IMR-90 (cell line): ENCODE measurements around the gene RASSF5. TPM values are rescaled to one million over a fixed set of nuclear protein-coding genes. Genes with fewer than 3 reads are reported as not detected.

Source experiments
- ATAC-seq: fragments of 200-7000 bp; cut with Tn5 transposase; 2 replicates; pipeline ENCODE4 v1.9.1; 2020; ENCODE audit warnings: low read depth, mild to moderate bottlenecking, moderate library complexity
- BruUV-seq: library from RNA; stranded (reverse); fragments of 400-500 nt; replicated peaks from 2 replicates; lab custom pipeline; 2021; lab: Mats Ljungman, UMichigan
- CTCF ChIA-PET: fragments of 300-600 bp; formaldehyde crosslinking; extraction: SDS; loops from one replicate; lab custom pipeline; 2021; ENCODE audit warnings: antibody characterized with exemption; lab: Yijun Ruan, JAX
- POLR2A ChIA-PET: fragments of 300-600 bp; sonication (Branson Sonifier 250); formaldehyde crosslinking; loops from one replicate; lab custom pipeline; 2022; ENCODE audit warnings: antibody characterized with exemption; ENCODE audit not compliant: unreplicated experiment; lab: Charles Lee
- DNase-seq: peaks from one replicate; pipeline ENCODE4 v3.0.0; 2013
- H2AFZ ChIP-seq: replicated peaks from 2 replicates; pipeline ENCODE3; 2013; ENCODE audit warnings: low read length, mild to moderate bottlenecking; ENCODE audit not compliant: poor library complexity
- H2AK5ac ChIP-seq: 2 replicates; pipeline ENCODE4 v1.6.1; 2013; ENCODE audit warnings: low read depth, low read length, inconsistent platforms
- H2AK9ac ChIP-seq: replicated peaks from 2 replicates; pipeline ENCODE3; 2013; ENCODE audit warnings: mild to moderate bottlenecking, low read depth, low read length, moderate library complexity; ENCODE audit not compliant: poor library complexity
- H2BK120ac ChIP-seq: 2 replicates; pipeline ENCODE4 v1.6.1; 2013; ENCODE audit warnings: low read depth, low read length, inconsistent platforms
- H2BK15ac ChIP-seq: 3 replicates; pipeline ENCODE4 v1.6.1; 2013; ENCODE audit warnings: low read depth, low read length, inconsistent platforms
- H2BK20ac ChIP-seq: 2 replicates; pipeline ENCODE4 v1.6.1; 2013; ENCODE audit warnings: low read depth, mild to moderate bottlenecking, inconsistent platforms, low read length, moderate library complexity
- H2BK5ac ChIP-seq: 2 replicates; pipeline ENCODE4 v1.6.1; 2013; ENCODE audit warnings: mild to moderate bottlenecking, low read depth, low read length, inconsistent platforms; ENCODE audit not compliant: poor library complexity, severe bottlenecking
- H3K14ac ChIP-seq: replicated peaks from 2 replicates; pipeline ENCODE4 v1.6.1; 2013; ENCODE audit warnings: low read depth, low read length, inconsistent platforms
- H3K18ac ChIP-seq: 2 replicates; pipeline ENCODE4 v1.6.1; 2013; ENCODE audit warnings: low read depth, low read length, control low read depth
- H3K23ac ChIP-seq: 2 replicates; pipeline ENCODE4 v1.6.1; 2013; ENCODE audit warnings: low read depth, low read length, inconsistent platforms
- H3K27ac ChIP-seq: 2 replicates; pipeline ENCODE4 v1.5.1; 2013; ENCODE audit warnings: mild to moderate bottlenecking, control low read depth, low read length; ENCODE audit not compliant: insufficient read depth
- H3K27me3 ChIP-seq: 2 replicates; pipeline ENCODE4 v1.6.1; 2013; ENCODE audit warnings: low read length; ENCODE audit not compliant: control insufficient read depth, insufficient read depth
- H3K36me3 ChIP-seq: 2 replicates; pipeline ENCODE4 v1.6.1; 2013; ENCODE audit warnings: low read length, mixed read lengths; ENCODE audit not compliant: control insufficient read depth, insufficient read depth
- H3K4ac ChIP-seq: 2 replicates; pipeline ENCODE4 v1.6.1; 2013; ENCODE audit warnings: low read depth, low read length, inconsistent platforms
- H3K4me1 ChIP-seq: 2 replicates; pipeline ENCODE4 v1.6.1; 2013; ENCODE audit warnings: low read length, mixed read lengths; ENCODE audit not compliant: control insufficient read depth, insufficient read depth
- H3K4me2 ChIP-seq: 2 replicates; pipeline ENCODE4 v1.6.1; 2013; ENCODE audit warnings: low read depth, mild to moderate bottlenecking, control low read depth, low read length, moderate library complexity
- H3K4me3 ChIP-seq: 2 replicates; pipeline ENCODE4 v1.5.1; 2013; ENCODE audit warnings: low read depth, mild to moderate bottlenecking, control low read depth, low read length, moderate library complexity; ENCODE audit not compliant: insufficient read depth
- H3K56ac ChIP-seq: 2 replicates; pipeline ENCODE4 v1.6.1; 2013; ENCODE audit warnings: low read length, inconsistent platforms; ENCODE audit not compliant: insufficient read depth; ENCODE audit errors: extremely low read depth
- H3K79me1 ChIP-seq, 2 experiments: 2 replicates each; pipeline ENCODE4 v1.6.1; 2013; ENCODE audit warnings: low read length in 2 of 2, inconsistent platforms in 1 of 2, low read depth in 1 of 2
- H3K9ac ChIP-seq: 2 replicates; pipeline ENCODE4 v1.6.1; 2013; ENCODE audit warnings: low read depth, low read length, control low read depth
- H3K9me1 ChIP-seq: 2 replicates; pipeline ENCODE4 v1.6.1; 2013; ENCODE audit warnings: low read length, inconsistent platforms; ENCODE audit not compliant: insufficient read depth
- H3K9me3 ChIP-seq: 2 replicates; pipeline ENCODE4 v1.6.1; 2013; ENCODE audit warnings: low read length; ENCODE audit not compliant: control insufficient read depth, insufficient read depth
- H4K20me1 ChIP-seq: 2 replicates; pipeline ENCODE4 v1.6.1; 2013; ENCODE audit warnings: low read length, inconsistent platforms; ENCODE audit not compliant: insufficient read depth
- H4K5ac ChIP-seq: 2 replicates; pipeline ENCODE4 v1.6.1; 2013; ENCODE audit warnings: mild to moderate bottlenecking, low read depth, low read length, control low read depth
- H4K8ac ChIP-seq, 2 experiments: 2 replicates each; pipeline ENCODE4 v1.6.1; 2013; ENCODE audit warnings: low read depth in 2 of 2, low read length in 2 of 2, control low read depth in 1 of 2, inconsistent platforms in 1 of 2
- H4K91ac ChIP-seq: 2 replicates; pipeline ENCODE4 v1.6.1; 2013; ENCODE audit warnings: low read depth, low read length, inconsistent platforms; ENCODE audit not compliant: insufficient read depth
- CEBPB ChIP-seq: IDR thresholded peaks from 2 replicates; pipeline ENCODE4 v1.6.1; 2012; ENCODE audit warnings: low read depth, low read length, improper control_type of control experiment
- SMC3 ChIP-seq: fragments of 150-350 bp; IDR thresholded peaks from 2 replicates; pipeline ENCODE4 v1.6.1; 2016; ENCODE audit warnings: low read depth, mild to moderate bottlenecking, antibody characterized with exemption, low read length, moderate library complexity
- WGBS, 2 experiments: methylation state at CpG; one replicate each; pipeline versions ENCODE4 v1.1.5 to v1.1.7; 2013; ENCODE audit warnings: missing lambda C conversion rate in 2 of 2; ENCODE audit not compliant: insufficient read length in 1 of 2; ENCODE audit errors: extremely low coverage in 2 of 2; 5-methylcytosine and 5-hydroxymethylcytosine counted together
- dilution Hi-C: fragments of 300-500 bp; cut with HindIII; formaldehyde crosslinking; loops from one replicate; pipeline ENCODE4 v1.14.3; 2018; ENCODE audit warnings: low sequenced_read_pairs; ENCODE audit not compliant: unreplicated experiment
- in situ Hi-C: fragments of 300-500 bp; cut with MboI; formaldehyde crosslinking; loops from 3 replicates; pipeline ENCODE4 v1.14.3; 2019; ENCODE audit warnings: low sequenced_read_pairs, inconsistent platforms, mixed read lengths
- intact Hi-C: fragments of 100-400 bp; cut with micrococcal nuclease; formaldehyde crosslinking; loops from 2 replicates; pipeline ENCODE4 v1.10.0; 2022
- polyA plus RNA-seq, 3 experiments: library from polyadenylated mRNA; depleted of rRNA; stranded (reverse); fragments of >200 nt; gene quantifications; 2 replicates each; pipeline ENCODE4 v1.2.3, GENCODE V29; 2012; ENCODE audit warnings: low replicate concordance in 1 of 3
- total RNA-seq: library from RNA; depleted of rRNA; stranded (reverse); fragments of >200 nt; gene quantifications from 2 replicates; pipeline ENCODE4 v1.2.3, GENCODE V29; 2012
- TF ChIP-seq, protein P1 (sequence below): fragments of 150-350 bp; IDR thresholded peaks from 2 replicates; pipeline ENCODE4 v1.6.1; 2016; ENCODE audit warnings: low read depth, mild to moderate bottlenecking, low read length, moderate library complexity, borderline replicate concordance

RASSF5 gene
- total and polyA plus RNA-seq, 2 of the 4 experiments (the other 2 are of a cell fraction): 0.18 to 1.1 TPM

DNA sequence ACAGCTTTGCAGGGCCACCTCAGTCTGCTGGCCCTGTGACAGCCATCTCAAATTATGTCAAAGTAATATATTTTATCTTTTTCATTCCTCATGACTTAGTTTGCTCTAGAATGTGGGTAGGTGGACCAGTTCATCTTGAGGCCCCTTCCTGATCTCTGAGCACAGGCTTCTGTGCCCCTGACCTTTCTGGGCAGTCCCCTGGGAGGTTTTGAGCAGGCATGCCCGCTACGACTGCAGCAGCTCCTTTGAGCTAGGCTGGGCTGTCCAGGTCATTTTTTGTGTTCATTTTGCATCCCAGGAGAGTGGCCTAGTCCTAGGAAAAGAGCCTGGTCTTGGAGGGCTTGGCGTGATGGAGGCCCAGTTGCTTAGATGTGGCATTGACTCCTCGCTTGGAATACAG, 62.2 kb downstream of the RASSF5 start:
- intact Hi-C loops: no loop called here
- POLR2A ChIA-PET: no interaction called here

More for the DNA sequence above, 62.2 kb downstream of the RASSF5 start:
- Histone ChIP-seq H4K20me1 (peaks cover 3% of the 10 kb centered on the region; the same call in 1 of the 2 replicates), H3K23ac (no peak overlapping the region), H3K9me3 (no peaks in the 10 kb centered on the region), H2AFZ (no peak overlapping the region), H2BK5ac (no peak overlapping the region), H3K56ac (no peak overlapping the region), H3K36me3 (no peaks in the 10 kb centered on the region), H3K4me3 (no peak overlapping the region), H4K8ac (no peak overlapping the region), H3K4me1 (no peaks in the 10 kb centered on the region), H2BK20ac (no peak overlapping the region), H3K14ac (no peak overlapping the region), H3K9me1 (0 out of 2 replicates have a peak, but pooled peaks cover 5% of the 10 kb centered on the region), H2AK9ac (no peak overlapping the region), H3K4ac (no peak overlapping the region), H2BK120ac (no peak overlapping the region), H3K4me2 (no peak overlapping the region), H3K79me1 (no peaks in the 10 kb centered on the region), H2AK5ac (no peak overlapping the region), H4K91ac (no peak overlapping the region), H3K9ac (no peak overlapping the region), H3K27me3 (peaks cover 4% of the 10 kb centered on the region; the same call in 1 of the 2 replicates), H3K18ac (no peak overlapping the region), H4K5ac (no peak overlapping the region), H3K27ac (no peak overlapping the region), H2BK15ac (no peak overlapping the region)
- dilution Hi-C loops: no loop called here
- 73% methylated on average over 2 of the region's 4 CpGs; no CpG with 5 or more reads in 1 of the 2 experiments for WGBS, 2 experiments
- CTCF ChIA-PET: interaction anchor here (1.0 kb wide), 1 partner anchor 14 kb away, joined by 3 read pairs; no protein-coding TSS in a partner anchor
- in situ Hi-C loops: no loop called here
- DNase-seq: no peak
- BruUV-seq: no TSS peak
- no peak for ATAC-seq
- TF ChIP-seq SMC3: no peak
- TF ChIP-seq CEBPB: no peak
- TF ChIP-seq, protein P1, sequence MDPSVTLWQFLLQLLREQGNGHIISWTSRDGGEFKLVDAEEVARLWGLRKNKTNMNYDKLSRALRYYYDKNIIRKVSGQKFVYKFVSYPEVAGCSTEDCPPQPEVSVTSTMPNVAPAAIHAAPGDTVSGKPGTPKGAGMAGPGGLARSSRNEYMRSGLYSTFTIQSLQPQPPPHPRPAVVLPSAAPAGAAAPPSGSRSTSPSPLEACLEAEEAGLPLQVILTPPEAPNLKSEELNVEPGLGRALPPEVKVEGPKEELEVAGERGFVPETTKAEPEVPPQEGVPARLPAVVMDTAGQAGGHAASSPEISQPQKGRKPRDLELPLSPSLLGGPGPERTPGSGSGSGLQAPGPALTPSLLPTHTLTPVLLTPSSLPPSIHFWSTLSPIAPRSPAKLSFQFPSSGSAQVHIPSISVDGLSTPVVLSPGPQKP: no peak
